Stomach (tissue), 4 donors: Measurements from ENCODE around the gene PEMT.

ENCODE experiments used
- CTCF ChIP-seq, 7 experiments: fragments of 450-650 bp in 4 of 7; fragments of 200-600 bp in 3 of 7; sonication (generic) in 3 of 7; IDR thresholded peaks; one replicate each; pipeline ENCODE4 v1.5.1; 2016 to 2019; ENCODE audit warnings: antibody characterized with exemption in 7 of 7, control low read depth in 2 of 7, mild to moderate bottlenecking in 1 of 7
- POLR2A ChIP-seq, 4 donors: fragments of 450-650 bp; IDR thresholded peaks; one replicate each; pipeline ENCODE4 v1.6.1; 2016; ENCODE audit warnings: antibody characterized with exemption in 4 of 4, control low read depth in 2 of 4, mild to moderate bottlenecking in 1 of 4, moderate library complexity in 1 of 4

- no peak for TF ChIP-seq CTCF (IDR thresholded peaks at IDR 0.05)
- no peak for TF ChIP-seq POLR2A (IDR thresholded peaks at IDR 0.05)
Measured at GRCh38 chr17:17539591-17539990, 51.9 kb downstream of the PEMT start.
